GM23338 (cell line): ENCODE data around the gene DIP2B. TPM values are rescaled to one million over a fixed set of nuclear protein-coding genes. Genes with fewer than 3 reads are reported as not detected.

Experiments used
- ATAC-seq: fragments of 200-7000 bp; cut with Tn5 transposase; 3 replicates; pipeline ENCODE4 v1.9.1; 2020
- DNase-seq: peaks from one replicate; pipeline ENCODE4 v3.0.0-alpha.2; 2015; ENCODE audit warnings: low spot score
- H2AFZ ChIP-seq: fragments of 200-600 bp; sonication (generic); 2 replicates; pipeline ENCODE4 v1.8.0; 2016; ENCODE audit warnings: antibody characterized with exemption, mild to moderate bottlenecking, moderate library complexity
- H3F3A ChIP-seq: fragments of 200-600 bp; sonication (generic); replicated peaks from 2 replicates; pipeline ENCODE4 v1.8.0; 2017; ENCODE audit warnings: antibody characterized with exemption, mixed run types, low read depth
- H3K27ac ChIP-seq: fragments of 200-600 bp; sonication (generic); 2 replicates; pipeline ENCODE4 v1.6.1; 2016; ENCODE audit warnings: low read depth
- H3K27me3 ChIP-seq: fragments of 200-600 bp; sonication (generic); 2 replicates; pipeline ENCODE4 v1.8.0; 2016; ENCODE audit warnings: mild to moderate bottlenecking, mixed run types, moderate library complexity; ENCODE audit not compliant: insufficient read depth
- H3K36me3 ChIP-seq: fragments of 200-600 bp; sonication (generic); 2 replicates; pipeline ENCODE4 v1.8.0; 2016; ENCODE audit warnings: mild to moderate bottlenecking; ENCODE audit not compliant: insufficient read depth
- H3K4me1 ChIP-seq: fragments of 200-600 bp; sonication (generic); 2 replicates; pipeline ENCODE4 v1.8.0; 2016; ENCODE audit warnings: mild to moderate bottlenecking, moderate library complexity; ENCODE audit not compliant: insufficient read depth
- H3K4me2 ChIP-seq: fragments of 200-600 bp; sonication (generic); 2 replicates; pipeline ENCODE4 v1.7.1; 2017; ENCODE audit warnings: mixed run types
- H3K4me3 ChIP-seq: fragments of 200-600 bp; sonication (generic); 2 replicates; pipeline ENCODE4 v1.6.1; 2016; ENCODE audit warnings: mixed run types
- H3K79me2 ChIP-seq: fragments of 200-600 bp; sonication (generic); replicated peaks from 2 replicates; pipeline ENCODE4 v1.8.0; 2017; ENCODE audit warnings: mild to moderate bottlenecking; ENCODE audit not compliant: insufficient read depth
- H3K9me2 ChIP-seq: fragments of 200-600 bp; sonication (generic); 2 replicates; pipeline ENCODE4 v1.8.0; 2017; ENCODE audit not compliant: insufficient read depth
- H4K20me1 ChIP-seq: fragments of 200-600 bp; sonication (generic); replicated peaks from 2 replicates; pipeline ENCODE4 v1.8.0; 2017; ENCODE audit warnings: mild to moderate bottlenecking; ENCODE audit not compliant: insufficient read depth
- H3K27ac Mint-ChIP-seq: 2 replicates; pipeline ENCODE4 v1.8.0; 2020; ENCODE audit warnings: inconsistent platforms, mild to moderate bottlenecking, moderate library complexity, mixed read lengths
- H3K27me3 Mint-ChIP-seq: 3 replicates; pipeline ENCODE4 v1.8.0; 2022; ENCODE audit warnings: low read depth, mild to moderate bottlenecking, moderate library complexity, mixed read lengths, inconsistent platforms; ENCODE audit not compliant: insufficient read depth, poor library complexity
- H3K36me3 Mint-ChIP-seq: 3 replicates; pipeline ENCODE4 v1.8.0; 2021; ENCODE audit warnings: low read depth, mild to moderate bottlenecking, inconsistent platforms, moderate library complexity, mixed read lengths
- H3K4me1 Mint-ChIP-seq: 3 replicates; pipeline ENCODE4 v1.8.0; 2020; ENCODE audit warnings: mild to moderate bottlenecking, inconsistent platforms, mixed read lengths
- H3K4me3 Mint-ChIP-seq: 3 replicates; pipeline ENCODE4 v1.8.0; 2021; ENCODE audit warnings: moderate library complexity, mild to moderate bottlenecking, inconsistent platforms, mixed read lengths
- H3K9me3 Mint-ChIP-seq: 3 replicates; pipeline ENCODE4 v1.8.0; 2020; ENCODE audit warnings: moderate library complexity, mild to moderate bottlenecking, inconsistent platforms, mixed read lengths
- CREB1 ChIP-seq: fragments of 250-450 bp; sonication (Bioruptor Pico); IDR thresholded peaks from 2 replicates; pipeline ENCODE4 v1.5.0; 2020; ENCODE audit warnings: low read depth, mild to moderate bottlenecking, moderate library complexity
- CTCF ChIP-seq, 2 experiments: fragments of 200-600 bp in 1 of 2; sonication (generic) in 1 of 2; conservative IDR thresholded peaks; 2 replicates each; pipeline versions ENCODE4 v1.5.1 to v1.6.1; 2016 to 2017; ENCODE audit warnings: antibody characterized with exemption in 2 of 2, low read depth in 2 of 2, mild to moderate bottlenecking in 2 of 2, moderate library complexity in 1 of 2
- ETS1 ChIP-seq: IDR thresholded peaks from 2 replicates; pipeline ENCODE4 v1.6.1; 2016; ENCODE audit warnings: antibody characterized with exemption
- EZH2 ChIP-seq: fragments of 200-600 bp; sonication (generic); IDR thresholded peaks from one replicate; pipeline ENCODE4 v1.8.0; 2017; ENCODE audit warnings: antibody characterized with exemption, mild to moderate bottlenecking, low read depth; ENCODE audit not compliant: unreplicated experiment
- EZH2phosphoT487 ChIP-seq: fragments of 200-600 bp; sonication (generic); IDR thresholded peaks from one replicate; pipeline ENCODE4 v1.8.1; 2018; ENCODE audit warnings: antibody characterized with exemption; ENCODE audit not compliant: unreplicated experiment
- JUNB ChIP-seq: IDR thresholded peaks from one replicate; pipeline ENCODE4 v1.6.1; 2016; ENCODE audit warnings: antibody characterized with exemption; ENCODE audit not compliant: unreplicated experiment
- NANOG ChIP-seq: IDR thresholded peaks from 2 replicates; pipeline ENCODE4 v1.6.1; 2016; ENCODE audit warnings: antibody characterized with exemption, borderline replicate concordance
- POLR2AphosphoS5 ChIP-seq: IDR thresholded peaks from 2 replicates; pipeline ENCODE4 v1.6.1; 2016; ENCODE audit warnings: antibody characterized with exemption, low read depth
- REST ChIP-seq: IDR thresholded peaks from one replicate; pipeline ENCODE4 v1.6.1; 2018; ENCODE audit warnings: antibody characterized with exemption; ENCODE audit not compliant: unreplicated experiment
- STAT1 ChIP-seq: IDR thresholded peaks from one replicate; pipeline ENCODE4 v1.6.1; 2016; ENCODE audit warnings: antibody characterized with exemption; ENCODE audit not compliant: unreplicated experiment
- ZNF114 ChIP-seq: fragments of 250-450 bp; sonication (Bioruptor Pico); IDR thresholded peaks from 2 replicates; pipeline ENCODE4 v1.5.0; 2020; ENCODE audit warnings: mild to moderate bottlenecking, moderate library complexity
- ZNF331 ChIP-seq: fragments of 250-450 bp; sonication (Bioruptor Pico); IDR thresholded peaks from 2 replicates; pipeline ENCODE4 v1.5.0; 2020; ENCODE audit warnings: low read depth, mild to moderate bottlenecking, moderate library complexity
- ZNF462 ChIP-seq: fragments of 250-450 bp; sonication (Bioruptor Pico); IDR thresholded peaks from 2 replicates; pipeline ENCODE4 v1.5.0; 2020; ENCODE audit warnings: mild to moderate bottlenecking, moderate library complexity
- polyA plus RNA-seq: library from polyadenylated mRNA; unstranded; fragments of >200 nt; fragmentation: Nextera tagmentation; extraction: Ambion mirVana; gene quantifications from 2 replicates; pipeline ENCODE4 v1.2.1, GENCODE V29; 2016
- total RNA-seq: library from RNA; depleted of rRNA; stranded (reverse); fragments of >200 nt; shearing (Covaris generic); gene quantifications from 2 replicates; pipeline ENCODE4 v1.2.3, GENCODE V29; 2014

The DIP2B gene
- total and polyA plus RNA-seq, 2 experiments from 2014 or later, result 8.0 to 36.4 TPM

DNA sequence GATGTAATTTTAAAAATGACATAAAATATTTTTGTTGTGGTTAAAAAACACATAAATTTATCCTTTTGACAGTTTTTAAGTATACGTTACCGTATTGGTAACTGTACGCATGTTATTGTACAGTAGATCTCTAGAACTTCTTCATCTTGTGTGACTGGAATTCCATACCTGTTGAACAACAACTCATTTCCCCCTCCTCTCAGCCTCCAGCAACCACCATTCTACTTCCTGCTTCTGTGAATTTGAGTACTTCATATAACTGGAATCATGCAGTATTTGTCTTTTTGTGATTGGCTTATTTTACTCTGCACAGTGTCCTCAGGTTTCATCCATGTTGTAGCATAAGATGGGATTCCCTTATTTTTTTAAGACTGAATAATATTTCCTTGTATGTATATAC is 145.5 kb downstream of the DIP2B start:
- no peak overlapping the region for H3K27ac Mint-ChIP-seq

More for the DNA sequence above, 145.5 kb downstream of the DIP2B start:
- Histone ChIP-seq H3K79me2 (0 out of 2 replicates have a peak, but pooled peaks cover 8% of the 10 kb centered on the region), H4K20me1 (no peaks in the 10 kb centered on the region), H3K4me2 (no peak overlapping the region), H3F3A (no peaks in the 10 kb centered on the region), H3K36me3 (no peaks in the 10 kb centered on the region), H3K9me2 (no peaks in the 10 kb centered on the region), H3K4me3 (no peak overlapping the region), H3K27me3 (no peaks in the 10 kb centered on the region), H2AFZ (no peak overlapping the region), H3K4me1 (peaks cover 4% of the 10 kb centered on the region; the same call in 1 of the 2 replicates), H3K27ac (no peak overlapping the region)
- no peaks in the 10 kb centered on the region for H3K9me3 Mint-ChIP-seq
- ATAC-seq, result no peak
- peaks cover 2% of the 10 kb centered on the region for H3K27me3 Mint-ChIP-seq
- DNase-seq, result no peak
- TF ChIP-seq ETS1 (no peak), ZNF331 (CRISPR knock-in tag) (no peak), CTCF (conservative IDR thresholded peaks at IDR 0.05; ENCODE audit: low read depth in 2 of 2) (no peak), POLR2AphosphoS5 (no peak), EZH2 (no peak), STAT1 (no peak), EZH2phosphoT487 (no peak), JUNB (no peak), ZNF462 (CRISPR knock-in tag) (no peak), REST (no peak), CREB1 (CRISPR knock-in tag) (no peak), ZNF114 (CRISPR knock-in tag) (no peak), NANOG (no peak)
- no peak overlapping the region for H3K4me3 Mint-ChIP-seq
- H3K36me3 Mint-ChIP-seq, result peaks cover 6% of the 10 kb centered on the region; the same call in 2 of the 3 replicates
- peaks cover 7% of the 10 kb centered on the region; the same call in 2 of the 3 replicates for H3K4me1 Mint-ChIP-seq
